ENCODE measurements around the gene IL20RB.

The IL20RB gene

DNA sequence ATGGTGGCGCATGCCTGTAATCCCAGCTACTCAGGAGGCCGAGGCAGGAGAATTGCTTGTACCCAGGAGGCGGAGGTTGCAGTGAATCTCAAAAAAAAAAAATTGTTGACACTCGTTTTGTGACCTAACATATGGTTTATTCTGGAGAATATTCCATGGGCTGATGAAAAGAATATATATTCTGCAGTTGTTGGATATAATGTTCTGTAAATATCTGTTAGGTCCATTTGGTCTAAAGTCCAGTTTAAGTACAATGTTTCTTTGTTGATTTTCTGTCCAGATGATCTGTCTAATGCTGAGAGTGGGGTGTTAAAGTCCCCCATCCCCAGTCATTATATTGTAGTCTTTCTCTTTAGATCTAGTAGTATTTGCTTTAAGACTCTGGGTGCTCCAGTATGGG, 15.6 kb downstream of the IL20RB start:
- TF ChIP-seq, protein P1, sequence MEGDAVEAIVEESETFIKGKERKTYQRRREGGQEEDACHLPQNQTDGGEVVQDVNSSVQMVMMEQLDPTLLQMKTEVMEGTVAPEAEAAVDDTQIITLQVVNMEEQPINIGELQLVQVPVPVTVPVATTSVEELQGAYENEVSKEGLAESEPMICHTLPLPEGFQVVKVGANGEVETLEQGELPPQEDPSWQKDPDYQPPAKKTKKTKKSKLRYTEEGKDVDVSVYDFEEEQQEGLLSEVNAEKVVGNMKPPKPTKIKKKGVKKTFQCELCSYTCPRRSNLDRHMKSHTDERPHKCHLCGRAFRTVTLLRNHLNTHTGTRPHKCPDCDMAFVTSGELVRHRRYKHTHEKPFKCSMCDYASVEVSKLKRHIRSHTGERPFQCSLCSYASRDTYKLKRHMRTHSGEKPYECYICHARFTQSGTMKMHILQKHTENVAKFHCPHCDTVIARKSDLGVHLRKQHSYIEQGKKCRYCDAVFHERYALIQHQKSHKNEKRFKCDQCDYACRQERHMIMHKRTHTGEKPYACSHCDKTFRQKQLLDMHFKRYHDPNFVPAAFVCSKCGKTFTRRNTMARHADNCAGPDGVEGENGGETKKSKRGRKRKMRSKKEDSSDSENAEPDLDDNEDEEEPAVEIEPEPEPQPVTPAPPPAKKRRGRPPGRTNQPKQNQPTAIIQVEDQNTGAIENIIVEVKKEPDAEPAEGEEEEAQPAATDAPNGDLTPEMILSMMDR (IDR thresholded peaks at IDR 0.05; ENCODE audit: insufficient read depth, low read length, missing control alignments) = no peak
- DNase-seq (ENCODE audit: low read depth, low spot score) = no peak
- CTCF ChIA-PET = no interaction called here
- no peak overlapping the region for H3K4me3 ChIP-seq (ENCODE audit: low read depth, low read length)
- POLR2A ChIA-PET = no interaction called here

DNA sequence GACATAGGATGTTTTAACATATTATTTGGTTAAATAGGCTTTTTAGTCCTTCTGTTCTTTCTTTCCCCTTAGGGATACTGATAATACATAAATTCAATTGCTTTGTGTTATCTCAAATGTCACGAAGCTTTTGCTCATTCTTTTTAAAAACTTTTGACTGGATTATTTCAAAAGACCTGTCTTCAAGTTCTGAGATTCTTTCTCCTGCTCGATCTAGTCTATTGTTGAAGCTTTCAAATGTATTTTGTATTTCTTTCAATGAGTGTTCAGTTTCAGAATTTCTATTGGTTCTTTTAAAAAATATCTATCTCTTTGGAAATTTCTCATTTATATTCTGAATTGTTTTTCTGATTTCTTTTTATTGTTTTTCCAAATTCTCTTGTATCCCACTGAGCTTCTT, 16.9 kb downstream of the IL20RB start:
- ChIA-PET POLR2A (no interaction called here), CTCF (no interaction called here)
- DNase-seq (ENCODE audit: low read depth, low spot score) = no peak
- no peak overlapping the region for H3K4me3 ChIP-seq (ENCODE audit: low read depth, low read length)
- TF ChIP-seq, protein P1 (IDR thresholded peaks at IDR 0.05; ENCODE audit: insufficient read depth, low read length, missing control alignments) = no peak

DNA sequence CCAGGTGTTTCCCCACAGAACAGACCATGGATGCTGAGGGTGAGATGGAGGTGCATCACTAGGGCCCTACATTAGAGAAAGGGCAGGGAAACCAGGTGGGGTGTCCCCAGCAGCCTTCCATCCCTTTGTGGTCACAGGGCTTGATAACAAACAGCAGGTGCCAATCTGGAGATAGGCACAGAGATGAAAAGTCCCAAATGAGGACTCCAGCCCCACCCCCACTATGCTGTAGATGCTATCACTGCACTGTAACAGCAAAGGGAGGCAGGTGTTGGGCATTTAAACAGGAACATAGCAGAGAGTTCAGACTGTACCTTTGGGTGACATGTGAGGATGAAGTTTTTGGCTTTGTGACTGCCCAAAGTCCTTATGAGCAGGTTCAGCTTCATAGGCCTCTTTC, 21.4 kb downstream of the IL20RB start:
- no peak overlapping the region for H3K4me3 ChIP-seq (ENCODE audit: low read depth, low read length)
- no peak for DNase-seq (ENCODE audit: low read depth, low spot score)
- ChIA-PET CTCF (no interaction called here), POLR2A (no interaction called here)
- TF ChIP-seq, protein P1 (IDR thresholded peaks at IDR 0.05; ENCODE audit: insufficient read depth, low read length, missing control alignments) = no peak

DNA sequence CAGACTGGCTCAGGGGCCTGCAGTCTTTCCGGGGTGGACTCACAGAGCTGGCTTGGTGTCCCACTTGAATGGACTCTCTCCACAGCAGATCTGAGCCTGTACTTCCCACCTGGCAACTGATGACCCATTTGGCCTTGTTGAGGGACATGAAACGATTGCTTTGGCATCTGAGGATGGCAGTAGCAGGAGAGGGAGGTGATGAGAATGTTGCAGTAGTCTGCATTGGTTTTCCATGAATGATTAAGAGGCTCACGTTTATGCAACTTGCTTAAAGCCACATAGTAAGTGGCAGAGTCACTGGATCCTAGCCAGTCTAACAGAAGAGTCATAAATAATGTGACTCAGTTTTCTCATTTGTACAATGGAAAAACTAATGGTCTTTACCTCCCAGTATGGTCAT, 21.9 kb downstream of the IL20RB start:
- H3K4me3 ChIP-seq (ENCODE audit: low read depth, low read length) = no peak overlapping the region
- POLR2A ChIA-PET = no interaction called here
- CTCF ChIA-PET = no interaction called here
- no peak for DNase-seq (ENCODE audit: low read depth, low spot score)
- TF ChIP-seq, protein P1 (IDR thresholded peaks at IDR 0.05; ENCODE audit: insufficient read depth, low read length, missing control alignments) = no peak

DNA sequence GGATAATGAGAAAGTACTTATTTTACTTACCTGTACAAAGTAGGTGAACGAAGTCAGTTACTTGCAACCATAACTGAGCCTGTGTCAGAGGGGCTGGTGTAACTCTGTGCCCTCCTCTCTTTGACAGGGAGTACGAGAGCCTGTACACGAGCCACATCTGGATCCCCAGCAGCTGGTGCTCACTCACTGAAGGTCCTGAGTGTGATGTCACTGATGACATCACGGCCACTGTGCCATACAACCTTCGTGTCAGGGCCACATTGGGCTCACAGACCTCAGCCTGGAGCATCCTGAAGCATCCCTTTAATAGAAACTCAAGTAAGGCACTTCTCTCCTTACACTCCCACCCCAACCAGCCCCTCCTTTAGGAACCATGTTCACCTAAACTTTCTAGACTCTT, 24.2 kb downstream of the IL20RB start:
- TF ChIP-seq, protein P1 (IDR thresholded peaks at IDR 0.05; ENCODE audit: insufficient read depth, low read length, missing control alignments) = no peak
- DNase-seq (ENCODE audit: low read depth, low spot score) = no peak
- no peak overlapping the region for H3K4me3 ChIP-seq (ENCODE audit: low read depth, low read length)
- CTCF ChIA-PET = no interaction called here
- POLR2A ChIA-PET = no interaction called here

DNA sequence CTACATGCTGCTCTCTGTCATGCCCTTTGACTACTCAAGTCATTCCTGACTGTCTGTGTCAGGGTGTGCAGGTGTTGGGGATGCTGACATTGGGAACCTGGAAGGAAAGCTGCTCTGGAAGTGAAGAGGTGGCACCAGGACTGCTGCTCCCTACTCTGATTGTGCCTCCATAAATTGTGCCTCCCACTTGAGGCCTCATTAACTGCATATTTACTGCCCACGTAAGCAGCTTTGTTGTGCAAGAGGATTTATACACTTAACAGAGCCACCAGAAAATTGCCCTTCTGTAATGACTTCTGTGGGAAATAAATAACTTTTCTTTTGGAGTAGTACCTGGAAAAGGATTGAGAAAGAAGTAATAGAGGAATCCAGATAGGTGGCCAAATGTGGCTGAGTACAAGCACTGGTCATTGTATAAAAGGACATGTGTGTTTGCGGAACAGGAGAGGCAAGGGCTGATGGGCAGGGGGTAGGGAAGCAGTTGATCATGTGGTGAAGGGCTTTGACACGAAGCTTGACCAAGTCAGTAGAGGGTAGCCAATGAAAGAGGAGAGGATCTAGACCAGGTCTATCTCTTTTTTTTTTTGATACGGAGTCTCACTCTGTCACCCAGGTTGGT, 24.8 kb downstream of the IL20RB start:
- no peak overlapping the region for H3K4me3 ChIP-seq (ENCODE audit: low read depth, low read length)
- TF ChIP-seq, protein P1 (IDR thresholded peaks at IDR 0.05; ENCODE audit: insufficient read depth, low read length, missing control alignments) = no peak
- CTCF ChIA-PET = interaction anchor here (1.4 kb wide), 1 partner anchor 50 kb away, joined by 5 read pairs; no protein-coding TSS in a partner anchor
- no peak for DNase-seq (ENCODE audit: low read depth, low spot score)
- POLR2A ChIA-PET = no interaction called here
